Activated CD8-positive, alpha-beta memory T cell treated with anti-CD3 and anti-CD28 coated beads, Interleukin-2, amount 10 ng/mL, durations not matched to agents 7 days and 5 days (primary cell): ENCODE data around the gene ZMIZ1. TPM values are rescaled to one million over a fixed set of nuclear protein-coding genes. Genes with fewer than 3 reads are reported as not detected.

ENCODE experiments used
- ATAC-seq: fragments of 150-1000 bp; cut with Tn5 transposase; one replicate; pipeline ENCODE4 v1.10.0; 2021; ENCODE audit warnings: moderate library complexity
- CTCF ChIA-PET: fragments of 350-600 bp; sonication (Branson Sonifier 250); formaldehyde crosslinking; loops from one replicate; lab custom pipeline; 2021; ENCODE audit warnings: antibody characterized with exemption; lab: Charles Lee
- DNase-seq: peaks from one replicate; pipeline ENCODE4 v3.0.0-alpha.2; 2020
- H3K27ac Mint-ChIP-seq: one replicate; pipeline ENCODE4 v1.8.0; 2021; ENCODE audit warnings: mild to moderate bottlenecking, mixed read lengths
- H3K27me3 Mint-ChIP-seq: one replicate; pipeline ENCODE4 v1.8.0; 2021; ENCODE audit warnings: mixed read lengths
- H3K36me3 Mint-ChIP-seq: one replicate; pipeline ENCODE4 v1.8.0; 2021; ENCODE audit warnings: mild to moderate bottlenecking, mixed read lengths
- H3K4me1 Mint-ChIP-seq: one replicate; pipeline ENCODE4 v1.8.0; 2021; ENCODE audit warnings: mixed read lengths
- H3K4me3 Mint-ChIP-seq: one replicate; pipeline ENCODE4 v1.8.0; 2021; ENCODE audit warnings: mild to moderate bottlenecking, moderate library complexity, mixed read lengths
- H3K9me3 Mint-ChIP-seq: one replicate; pipeline ENCODE4 v1.8.0; 2022; ENCODE audit warnings: low read depth, mixed read lengths
- total RNA-seq, 2 experiments: library from RNA; stranded (reverse); gene quantifications; one replicate each; pipeline ENCODE4 v1.2.3, GENCODE V29; 2021

ZMIZ1 gene
- total RNA-seq, 2 experiments from 2014 or later, result 52.7 to 71.5 TPM

- Mint-ChIP-seq H3K4me1 (peaks cover 45% of the 10 kb centered on the region), H3K9me3 (no peaks in the 10 kb centered on the region), H3K36me3 (no peaks in the 10 kb centered on the region), H3K27ac (peak overlapping the region; percentile 44), H3K4me3 (no peak overlapping the region), H3K27me3 (no peaks in the 10 kb centered on the region)
- no peak for ATAC-seq
- CTCF ChIA-PET, result interaction anchor here (0.9 to 12.0 kb wide), 3 partner anchors 9 to 48 kb away, joined by 3 to 171 read pairs (median 6); no protein-coding TSS in a partner anchor
- DNase-seq, result peak; percentile 32
These were observed 273.6 kb downstream of the ZMIZ1 start for GRCh38 chr10:79342295-79342761.

GRCh38 chr10:79342811-79343561, 274.2 kb downstream of the ZMIZ1 start:
- H3K4me3 Mint-ChIP-seq, result no peak overlapping the region
- DNase-seq, result peak; percentile 45
- ATAC-seq, result no peak
- H3K36me3 Mint-ChIP-seq, result no peaks in the 10 kb centered on the region
- peak overlapping the region; percentile 37 for H3K27ac Mint-ChIP-seq
- CTCF ChIA-PET, result interaction anchor here (0.9 to 12.0 kb wide), 5 partner anchors 9 to 49 kb away, joined by 3 to 171 read pairs (median 6); no protein-coding TSS in a partner anchor
- H3K27me3 Mint-ChIP-seq, result no peaks in the 10 kb centered on the region
- H3K9me3 Mint-ChIP-seq, result no peaks in the 10 kb centered on the region
- peaks cover 45% of the 10 kb centered on the region for H3K4me1 Mint-ChIP-seq

- no peaks in the 10 kb centered on the region for H3K9me3 Mint-ChIP-seq
- H3K27me3 Mint-ChIP-seq, result no peaks in the 10 kb centered on the region
- peak; percentile 28 for DNase-seq
- no peak for ATAC-seq
- H3K36me3 Mint-ChIP-seq, result peaks cover 16% of the 10 kb centered on the region
- no peak overlapping the region for H3K27ac Mint-ChIP-seq
- peaks cover 57% of the 10 kb centered on the region for H3K4me1 Mint-ChIP-seq
- CTCF ChIA-PET, result interaction anchor here (0.9 to 12.0 kb wide), 10 partner anchors 10 to 193 kb away, joined by 3 to 171 read pairs (median 4); no protein-coding TSS in a partner anchor
- no peak overlapping the region for H3K4me3 Mint-ChIP-seq
These were observed 275.9 kb downstream of the ZMIZ1 start for GRCh38 chr10:79344502-79345195.

- Mint-ChIP-seq H3K27me3 (no peaks in the 10 kb centered on the region), H3K4me3 (no peak overlapping the region), H3K4me1 (peaks cover 65% of the 10 kb centered on the region), H3K9me3 (no peaks in the 10 kb centered on the region), H3K27ac (no peak overlapping the region), H3K36me3 (peaks cover 24% of the 10 kb centered on the region)
- CTCF ChIA-PET, result interaction anchor here (0.9 to 12.0 kb wide), 12 partner anchors 9 to 192 kb away, joined by 3 to 171 read pairs (median 6); no protein-coding TSS in a partner anchor
- ATAC-seq (no peak), DNase-seq (peak; percentile 40)
These were observed 276.7 kb downstream of the ZMIZ1 start for GRCh38 chr10:79345241-79346011.

- ATAC-seq (no peak), DNase-seq (no peak)
- no peaks in the 10 kb centered on the region for H3K27me3 Mint-ChIP-seq
- H3K4me3 Mint-ChIP-seq, result no peak overlapping the region
- H3K36me3 Mint-ChIP-seq, result peaks cover 28% of the 10 kb centered on the region
- CTCF ChIA-PET, result interaction anchor here (0.8 to 12.0 kb wide), 11 partner anchors 9 to 65 kb away, joined by 3 to 171 read pairs (median 11); no protein-coding TSS in a partner anchor
- no peaks in the 10 kb centered on the region for H3K9me3 Mint-ChIP-seq
- H3K27ac Mint-ChIP-seq, result peak overlapping the region; percentile 70
- peaks cover 70% of the 10 kb centered on the region for H3K4me1 Mint-ChIP-seq
These were observed 277.2 kb downstream of the ZMIZ1 start for GRCh38 chr10:79346012-79346340.

- no peaks in the 10 kb centered on the region for H3K9me3 Mint-ChIP-seq
- ATAC-seq (peak; percentile 31), DNase-seq (peak; percentile 51)
- H3K27ac Mint-ChIP-seq, result peak overlapping the region; percentile 70
- no peaks in the 10 kb centered on the region for H3K27me3 Mint-ChIP-seq
- peak overlapping the region; percentile 85 for H3K4me3 Mint-ChIP-seq
- peaks cover 33% of the 10 kb centered on the region for H3K36me3 Mint-ChIP-seq
- CTCF ChIA-PET, result interaction anchor here (0.8 to 12.0 kb wide), 12 partner anchors 10 to 102 kb away, joined by 3 to 171 read pairs (median 4); no protein-coding TSS in a partner anchor
- H3K4me1 Mint-ChIP-seq, result peaks cover 76% of the 10 kb centered on the region
These were observed 277.8 kb downstream of the ZMIZ1 start for GRCh38 chr10:79346388-79347225.

GRCh38 chr10:79347226-79347893, 278.6 kb downstream of the ZMIZ1 start, which contains the start of gene PPIF:
TSS of gene PPIF (plus strand) at chr10:79347469. CDS start at chr10:79347549, 80 bp downstream.
- Mint-ChIP-seq H3K4me1 (peaks cover 78% of the 10 kb centered on the region), H3K9me3 (no peaks in the 10 kb centered on the region), H3K36me3 (peaks cover 39% of the 10 kb centered on the region), H3K27ac (peak within 1 kb of the TSS; percentile 89), H3K27me3 (no peaks in the 10 kb centered on the region), H3K4me3 (peak within 1 kb of the TSS; percentile 85)
- DNase-seq (peak; percentile 95), ATAC-seq (peak; percentile 90)
- CTCF ChIA-PET, result interaction anchor here (1.0 to 12.0 kb wide), 9 partner anchors 11 to 102 kb away, joined by 3 to 171 read pairs (median 6); no protein-coding TSS in a partner anchor

- no peaks in the 10 kb centered on the region for H3K9me3 Mint-ChIP-seq
- no peaks in the 10 kb centered on the region for H3K27me3 Mint-ChIP-seq
- H3K4me3 Mint-ChIP-seq, result peak overlapping the region; percentile 85
- CTCF ChIA-PET, result interaction anchor here (1.2 to 12.0 kb wide), 6 partner anchors 10 to 99 kb away, joined by 3 to 171 read pairs (median 11); no protein-coding TSS in a partner anchor
- H3K36me3 Mint-ChIP-seq, result peaks cover 42% of the 10 kb centered on the region
- peak overlapping the region; percentile 89 for H3K27ac Mint-ChIP-seq
- ATAC-seq (peak; percentile 55), DNase-seq (peak; percentile 88)
- H3K4me1 Mint-ChIP-seq, result peaks cover 78% of the 10 kb centered on the region
These were observed 279.3 kb downstream of the ZMIZ1 start for GRCh38 chr10:79347894-79348639.

- peak overlapping the region; percentile 85 for H3K4me3 Mint-ChIP-seq
- H3K27me3 Mint-ChIP-seq, result no peaks in the 10 kb centered on the region
- CTCF ChIA-PET, result interaction anchor here (1.2 to 12.0 kb wide), 6 partner anchors 10 to 100 kb away, joined by 3 to 171 read pairs (median 11); no protein-coding TSS in a partner anchor
- H3K4me1 Mint-ChIP-seq, result peaks cover 78% of the 10 kb centered on the region
- H3K27ac Mint-ChIP-seq, result peak overlapping the region; percentile 89
- ATAC-seq (no peak), DNase-seq (no peak)
- no peaks in the 10 kb centered on the region for H3K9me3 Mint-ChIP-seq
- peaks cover 48% of the 10 kb centered on the region for H3K36me3 Mint-ChIP-seq
These were observed 279.8 kb downstream of the ZMIZ1 start for GRCh38 chr10:79348640-79348988.

GRCh38 chr10:79349072-79349491, 280.3 kb downstream of the ZMIZ1 start:
- Mint-ChIP-seq H3K27me3 (no peaks in the 10 kb centered on the region), H3K9me3 (no peaks in the 10 kb centered on the region), H3K36me3 (peaks cover 52% of the 10 kb centered on the region), H3K4me1 (peaks cover 78% of the 10 kb centered on the region), H3K4me3 (peak overlapping the region; percentile 85), H3K27ac (peak overlapping the region; percentile 89)
- DNase-seq (no peak), ATAC-seq (no peak)
- CTCF ChIA-PET, result interaction anchor here (1.6 to 12.0 kb wide), 3 partner anchors 9 to 55 kb away, joined by 7 to 171 read pairs (median 15); no protein-coding TSS in a partner anchor
